Renal cortical epithelial cell (primary cell): Measurements from ENCODE around the gene USP15. TPM values are rescaled to one million over a fixed set of nuclear protein-coding genes. Genes with fewer than 3 reads are reported as not detected.

Experiments
- DNase-seq: peaks from one replicate; pipeline ENCODE4 v3.0.0-alpha.2; 2011; ENCODE audit warnings: low read depth
- total RNA-seq: library from RNA; depleted of rRNA; stranded (reverse); fragments of >200 nt; gene quantifications from 2 replicates; pipeline ENCODE4 v1.2.3, GENCODE V29; 2014

The USP15 gene
- total RNA-seq, 1 donor from 2014 or later: 62.7 TPM

DNA sequence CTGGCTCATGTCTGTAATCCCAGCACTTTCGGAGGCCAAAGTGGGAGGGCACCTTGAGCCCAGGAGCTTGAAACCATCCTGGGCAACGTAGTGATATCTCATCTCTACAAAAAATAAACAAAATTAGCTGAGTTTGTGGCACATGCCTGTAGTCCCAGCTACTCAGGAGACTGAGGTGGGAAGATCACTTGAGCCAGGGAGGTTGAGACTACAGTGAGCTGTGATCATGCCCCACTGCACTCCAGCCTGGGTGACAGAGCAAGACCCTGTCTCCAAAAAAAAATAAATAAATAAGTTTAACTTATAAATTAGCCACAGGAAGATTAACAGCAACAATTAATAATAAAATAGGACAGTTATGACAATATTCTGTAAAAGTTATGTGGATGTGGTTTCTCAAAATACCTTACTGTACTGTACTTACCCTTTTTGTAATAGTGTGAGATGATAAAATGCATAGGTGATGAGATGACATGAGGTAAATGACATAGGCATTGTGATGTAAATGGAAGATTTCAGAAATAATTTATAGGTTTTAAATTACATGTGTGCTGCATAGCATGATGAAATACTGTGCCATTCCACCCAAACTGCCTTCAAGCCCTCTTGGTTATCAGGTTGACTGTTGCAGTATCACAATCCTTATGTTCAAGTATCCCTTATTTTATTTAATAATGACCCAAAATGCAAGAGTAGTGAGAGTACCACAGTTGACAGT lies 22.0 kb downstream of the USP15 start:
- no peak for DNase-seq

GRCh38 chr12:62284749-62285148 lies 24.5 kb downstream of the USP15 start:
- DNase-seq: no peak

GRCh38 chr12:62285284-62285683 lies 25.1 kb downstream of the USP15 start:
- no peak for DNase-seq

- no peak for DNase-seq
These were observed 28.1 kb downstream of the USP15 start for GRCh38 chr12:62288328-62288727.

GRCh38 chr12:62290846-62291245 lies 30.6 kb downstream of the USP15 start:
- DNase-seq: no peak

DNA sequence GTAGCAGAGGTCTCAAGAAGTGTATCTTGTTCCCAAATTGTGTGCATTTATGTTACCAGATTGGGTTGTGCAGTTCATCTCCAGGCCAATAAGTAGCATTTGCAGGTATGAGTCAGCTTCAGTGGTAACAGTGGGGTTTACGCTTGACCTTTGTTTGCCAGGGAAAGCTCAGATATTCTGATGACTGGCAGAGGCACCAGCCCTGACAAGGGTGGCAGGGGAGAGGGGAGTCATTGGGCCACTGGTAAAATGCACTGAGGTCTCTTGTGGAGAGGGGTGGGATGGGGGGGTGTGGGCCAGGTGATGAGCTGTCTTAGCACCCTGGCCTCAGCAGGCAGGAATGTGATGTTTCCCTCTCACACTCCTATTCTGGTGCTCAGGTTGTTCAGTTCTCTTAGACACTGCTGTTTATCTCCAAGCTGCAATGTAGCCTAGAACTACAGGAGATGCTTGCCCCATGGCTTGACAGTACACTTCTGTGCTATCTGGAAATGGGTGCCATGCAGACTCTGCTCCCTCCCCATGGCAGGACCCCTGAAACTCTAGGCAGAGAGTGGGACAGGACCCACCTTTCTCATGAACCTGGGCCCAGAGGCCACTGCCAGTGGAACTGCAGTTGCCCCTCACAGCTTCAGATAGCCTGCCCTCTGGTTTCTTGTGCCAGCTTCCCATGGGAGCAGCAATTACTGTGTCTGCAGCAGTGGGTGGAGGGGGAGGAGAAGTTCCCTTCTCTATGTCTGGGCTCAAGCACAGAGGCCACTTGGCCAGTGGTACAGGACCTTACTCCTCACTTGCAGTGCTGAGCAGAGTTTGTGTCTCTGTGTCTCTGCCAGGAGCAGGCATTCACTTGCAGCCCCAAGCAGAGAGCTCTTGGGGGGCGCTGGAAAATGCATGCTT lies 31.9 kb downstream of the USP15 start:
- peak; percentile 71 for DNase-seq

DNA sequence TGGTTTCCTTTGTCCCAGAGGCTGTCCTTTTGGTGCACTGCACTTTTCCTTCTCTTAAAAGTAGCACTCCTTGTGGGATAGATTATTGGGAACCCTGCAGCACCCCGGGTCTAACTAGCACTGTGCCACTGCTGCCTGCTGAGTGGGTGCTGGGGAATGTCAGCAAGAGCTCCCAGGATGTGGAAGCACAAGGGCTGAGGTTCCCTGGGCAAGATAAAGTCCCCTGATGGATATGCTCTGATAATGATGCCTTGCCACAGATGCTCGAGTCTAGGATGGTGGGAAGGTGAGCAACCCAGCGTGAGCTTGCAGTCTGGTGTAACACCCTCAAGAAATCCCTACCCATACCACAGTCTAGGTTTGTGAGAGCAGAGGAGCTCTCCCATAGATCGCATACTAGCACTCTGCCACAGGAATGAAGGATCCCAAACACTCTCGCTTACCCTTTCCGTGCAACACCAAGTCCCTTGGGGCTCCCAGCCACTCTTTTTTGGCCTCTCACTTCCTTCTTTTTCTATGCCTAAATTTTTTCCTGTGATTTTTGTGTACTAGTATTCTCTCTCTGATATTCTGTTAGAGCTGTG lies 32.6 kb downstream of the USP15 start:
- no peak for DNase-seq

DNA sequence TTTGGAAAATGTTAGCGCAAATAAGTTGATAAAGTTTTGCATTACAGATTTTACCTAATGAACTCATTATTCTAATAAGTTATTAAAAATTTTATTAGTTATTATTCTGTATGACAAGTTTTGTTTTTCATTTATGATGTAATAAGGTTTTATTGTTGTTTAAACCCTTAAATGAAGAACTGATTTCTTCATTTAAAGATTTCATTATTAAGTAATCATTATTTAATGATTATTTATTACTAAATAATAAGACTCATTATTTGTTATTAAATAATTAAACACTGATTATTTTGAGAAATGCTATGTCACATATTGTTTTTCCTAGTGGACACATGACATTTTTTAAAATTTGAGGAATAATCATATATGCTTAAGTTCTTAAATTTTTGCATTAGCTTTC lies 34.2 kb downstream of the USP15 start:
- no peak for DNase-seq

GRCh38 chr12:62296001-62296400 lies 35.8 kb downstream of the USP15 start:
- no peak for DNase-seq

- DNase-seq: no peak
These were observed 37.1 kb downstream of the USP15 start for GRCh38 chr12:62297321-62297720.

- DNase-seq: no peak
These were observed 39.4 kb downstream of the USP15 start for GRCh38 chr12:62299617-62300016.

DNA sequence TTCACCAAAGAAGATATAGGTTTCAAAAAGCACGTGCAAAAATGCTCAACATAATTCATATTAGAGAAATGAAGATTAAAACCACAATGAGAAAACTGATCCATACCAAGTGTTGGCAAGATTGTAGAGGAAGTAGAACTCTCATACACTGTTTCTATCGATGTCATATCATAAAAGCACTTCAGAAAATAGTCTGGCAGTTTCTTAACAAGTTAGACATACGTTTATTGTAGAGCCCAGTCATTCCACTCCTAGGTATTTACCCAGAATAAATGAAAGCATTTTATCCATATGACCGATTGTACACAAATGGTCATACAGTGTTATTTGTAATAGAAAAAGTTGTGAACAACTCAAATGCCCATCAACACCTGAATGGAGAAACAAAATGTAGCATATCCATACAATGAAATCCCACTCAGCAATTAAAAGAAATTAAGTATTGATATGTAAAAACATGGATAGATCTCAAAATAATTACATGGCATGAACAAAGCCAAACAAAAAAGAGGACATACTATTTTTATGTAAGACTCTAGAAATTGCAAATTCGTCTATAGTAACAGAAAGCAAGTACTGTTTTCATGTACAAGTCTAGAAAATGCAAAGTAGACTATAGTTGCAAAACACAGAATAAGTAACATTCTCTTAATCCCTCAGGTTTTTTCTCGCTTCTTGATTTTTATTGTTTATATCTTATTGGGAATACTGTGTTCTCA lies 41.0 kb downstream of the USP15 start:
- DNase-seq: no peak

DNA sequence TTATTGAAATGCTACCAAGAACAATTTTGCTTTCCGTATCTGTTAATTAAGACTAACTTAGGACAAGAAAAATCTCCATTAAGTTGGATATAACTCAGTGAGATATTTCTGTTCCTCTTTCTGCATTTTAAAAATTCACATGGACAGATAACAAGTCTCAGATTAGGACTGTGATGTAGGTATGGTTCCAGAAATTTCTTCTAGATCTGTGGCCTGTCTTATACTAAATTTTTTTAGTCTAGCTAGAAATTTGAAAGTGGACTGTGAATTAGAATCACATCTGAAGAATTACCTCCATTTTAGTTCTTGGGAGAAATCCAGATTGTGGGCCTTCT lies 41.6 kb downstream of the USP15 start:
- no peak for DNase-seq

DNA sequence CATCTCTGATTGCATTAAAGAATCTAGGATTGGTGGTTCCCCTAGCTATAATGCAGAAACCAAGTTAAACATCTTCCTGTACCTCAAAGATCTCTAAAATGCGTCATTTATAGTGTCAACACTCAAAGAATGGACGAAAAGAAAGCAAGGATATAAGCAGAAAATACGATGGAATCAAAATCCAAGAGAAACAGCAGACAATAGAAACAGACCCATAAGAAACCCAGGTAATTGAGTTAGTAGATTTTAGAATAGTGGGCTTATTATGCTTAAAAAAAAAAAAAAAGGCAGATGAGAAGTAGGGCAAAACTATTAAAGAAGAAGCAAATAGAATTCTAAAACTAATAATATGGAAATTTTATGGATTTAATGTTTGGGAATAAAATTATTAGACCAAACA lies 44.4 kb downstream of the USP15 start:
- no peak for DNase-seq

DNA sequence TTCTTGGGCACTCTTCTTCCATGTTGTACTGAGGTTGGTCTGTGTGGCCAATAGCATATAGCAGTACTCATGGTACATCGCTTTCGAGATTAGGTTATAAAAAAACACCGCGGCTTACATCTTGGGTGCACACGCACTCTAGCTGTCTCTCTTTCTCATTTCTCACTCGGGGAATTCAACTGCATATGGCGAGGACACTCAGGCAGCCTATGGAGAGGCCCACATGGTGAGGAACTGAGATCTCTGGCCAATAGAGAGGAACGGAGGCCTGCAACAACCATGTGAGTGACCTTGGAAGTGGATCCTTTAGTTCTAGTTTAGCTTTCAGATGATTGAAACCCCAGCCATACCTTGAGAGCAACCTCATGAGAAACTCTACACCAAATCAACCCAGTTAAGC lies 45.6 kb downstream of the USP15 start:
- no peak for DNase-seq

DNA sequence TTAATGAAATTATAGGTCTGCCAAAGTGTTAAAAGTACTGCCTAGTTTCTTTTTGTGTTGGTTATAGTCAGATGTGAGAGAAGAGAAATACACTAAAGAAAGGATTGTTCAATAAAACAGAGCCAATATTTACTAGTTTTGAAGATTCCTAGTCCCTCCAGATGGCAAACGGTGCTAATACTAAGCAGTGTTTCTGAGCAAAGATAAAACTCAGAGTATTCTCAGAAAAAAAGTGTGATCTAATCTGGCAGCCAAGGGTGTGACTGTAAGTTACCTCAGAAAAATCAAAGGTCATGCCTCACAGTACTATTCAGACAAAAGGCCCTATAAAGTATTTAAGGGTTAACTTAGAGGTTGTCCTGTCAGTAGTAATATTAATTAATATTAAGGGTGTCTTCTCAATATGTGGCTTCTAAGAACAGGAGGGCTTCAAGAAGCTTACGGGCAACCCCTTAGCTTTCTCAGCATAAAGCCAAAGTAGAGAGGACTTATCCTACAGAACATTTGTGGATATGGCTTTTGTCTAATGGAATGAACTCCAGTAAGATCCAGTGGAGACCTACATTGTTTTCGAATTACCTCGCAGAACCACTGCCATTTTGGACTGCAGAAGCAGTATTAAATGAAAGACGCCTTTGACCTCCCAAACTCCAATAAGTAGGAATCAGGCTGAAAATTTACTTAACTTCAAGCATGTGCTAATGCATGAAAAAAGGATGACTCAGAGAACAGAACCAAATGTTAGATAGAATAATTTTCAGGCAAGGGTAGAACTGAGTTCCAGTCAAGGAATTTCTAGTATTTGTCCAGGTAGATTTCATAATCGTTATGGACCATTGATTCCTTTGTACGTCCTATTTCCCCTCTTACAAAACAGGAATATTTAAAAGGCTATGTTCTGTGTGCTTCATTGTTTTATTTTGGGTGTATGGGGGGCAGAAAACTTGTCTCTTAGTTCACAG lies 46.6 kb downstream of the USP15 start:
- DNase-seq: peak; percentile 61

GRCh38 chr12:62308201-62308600 lies 48.0 kb downstream of the USP15 start:
- DNase-seq: no peak

GRCh38 chr12:62313727-62314380 lies 53.6 kb downstream of the USP15 start:
- DNase-seq: no peak

GRCh38 chr12:62317017-62317416 lies 56.8 kb downstream of the USP15 start:
- DNase-seq: no peak

DNA sequence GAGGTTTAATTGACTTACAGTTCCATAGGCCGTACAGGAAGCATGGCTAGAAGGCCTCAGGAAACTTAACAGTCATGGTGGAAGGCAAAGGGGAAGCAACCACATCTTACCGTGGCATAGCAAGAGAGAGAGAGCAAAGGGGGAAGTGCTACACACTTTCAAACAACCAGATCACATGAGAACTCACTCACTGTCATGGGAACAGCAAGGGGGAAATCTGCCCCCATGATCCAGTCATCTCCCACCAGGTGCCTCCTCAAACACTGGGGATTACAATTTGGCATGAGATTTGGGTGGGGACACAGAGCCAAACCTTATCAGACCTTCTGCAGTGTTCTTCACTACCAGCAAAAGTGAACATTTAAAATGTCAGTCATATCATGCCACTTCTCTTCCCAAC lies 58.9 kb downstream of the USP15 start:
- DNase-seq: no peak

- DNase-seq: no peak
These were observed 59.9 kb downstream of the USP15 start for GRCh38 chr12:62320054-62320453.
